Thoracic aorta (tissue), 2 donors: Measurements from ENCODE around the gene CARD8. TPM values are rescaled to one million over a fixed set of nuclear protein-coding genes. Genes with fewer than 3 reads are reported as not detected.

Source experiments
- ATAC-seq: fragments of 150-250 bp; one replicate; pipeline ENCODE4 v1.8.0; 2017; ENCODE audit warnings: low read depth; ENCODE audit not compliant: insufficient number of reproducible peaks, low FRiP score
- DNase-seq: peaks from one replicate; pipeline ENCODE4 v3.0.0-alpha.2; 2020; ENCODE audit warnings: low spot score
- H3K27ac ChIP-seq, 2 donors: fragments of 200-600 bp; sonication (generic); 1 replicate in 1 of 2; 2 replicates in 1 of 2; pipeline ENCODE4 v1.5.1; 2016; ENCODE audit warnings: mild to moderate bottlenecking in 2 of 2, moderate library complexity in 2 of 2
- H3K27me3 ChIP-seq: fragments of 200-600 bp; sonication (generic); replicated peaks from 2 replicates; pipeline ENCODE4 v1.6.0; 2016; ENCODE audit warnings: mild to moderate bottlenecking; ENCODE audit not compliant: insufficient read depth
- H3K36me3 ChIP-seq: fragments of 200-600 bp; sonication (generic); one replicate; pipeline ENCODE4 v1.5.1; 2016
- H3K4me1 ChIP-seq, 2 donors: fragments of 200-600 bp; sonication (generic); 1 replicate in 1 of 2; 2 replicates in 1 of 2; pipeline versions ENCODE4 v1.5.1 to v1.6.0; 2016; ENCODE audit warnings: low read depth in 2 of 2, mild to moderate bottlenecking in 1 of 2; ENCODE audit not compliant: control insufficient read depth in 1 of 2
- H3K4me3 ChIP-seq: fragments of 200-600 bp; sonication (generic); 2 replicates; pipeline ENCODE4 v1.5.1; 2016; ENCODE audit warnings: mild to moderate bottlenecking
- H3K9me3 ChIP-seq: fragments of 200-600 bp; sonication (generic); 2 replicates; pipeline ENCODE4 v1.5.1; 2016
- CTCF ChIP-seq: fragments of 200-600 bp; sonication (generic); IDR thresholded peaks from one replicate; pipeline ENCODE4 v1.5.1; 2019; ENCODE audit warnings: antibody characterized with exemption
- total RNA-seq, 2 donors: library from RNA; depleted of rRNA; stranded (reverse); fragments of >200 nt; gene quantifications; one replicate each; pipeline versions ENCODE4 v1.1.0 to v1.2.3, GENCODE V29; 2016

Gene CARD8
- total RNA-seq, 2 donors from 2014 or later = 40.8 to 50.9 TPM

GRCh38 chr19:48290771-48291488 lies 35.2 kb upstream of the CARD8 start:
- no peaks in the 10 kb centered on the region for H3K36me3 ChIP-seq
- H3K4me1 ChIP-seq = peaks cover 7 to 15% of the 10 kb centered on the region in 2 donors
- no peaks in the 10 kb centered on the region for H3K9me3 ChIP-seq
- DNase-seq (peak; percentile 21), ATAC-seq (peak; percentile 84)
- no peaks in the 10 kb centered on the region for H3K27me3 ChIP-seq
- peak; percentile 98 for TF ChIP-seq CTCF
- peak overlapping the region; percentile 73 for H3K4me3 ChIP-seq
- no peak overlapping the region for H3K27ac ChIP-seq

GRCh38 chr19:48290401-48290770 lies 34.7 kb upstream of the CARD8 start:
- DNase-seq (no peak), ATAC-seq (no peak)
- peak overlapping the region; percentile 73 for H3K4me3 ChIP-seq

GRCh38 chr19:48287748-48288147 lies 32.0 kb upstream of the CARD8 start:
- H3K9me3 ChIP-seq = peaks cover 8% of the 10 kb centered on the region
- no peak for DNase-seq
- H3K36me3 ChIP-seq = no peaks in the 10 kb centered on the region

More at GRCh38 chr19:48290401-48290770, 34.7 kb upstream of the CARD8 start:
- Histone ChIP-seq H3K27ac (no peak overlapping the region), H3K9me3 (no peaks in the 10 kb centered on the region), H3K36me3 (no peaks in the 10 kb centered on the region), H3K27me3 (no peaks in the 10 kb centered on the region), H3K4me1 (peaks cover 7 to 15% of the 10 kb centered on the region in 2 donors)
- TF ChIP-seq CTCF = no peak

GRCh38 chr19:48284896-48285295 lies 29.2 kb upstream of the CARD8 start:
- ATAC-seq (no peak), DNase-seq (no peak)
- no peak overlapping the region for H3K27ac ChIP-seq
- no peaks in the 10 kb centered on the region for H3K4me1 ChIP-seq
- no peaks in the 10 kb centered on the region for H3K36me3 ChIP-seq
- H3K9me3 ChIP-seq = peaks cover 8% of the 10 kb centered on the region
- TF ChIP-seq CTCF = no peak
- H3K4me3 ChIP-seq = no peak overlapping the region
- no peaks in the 10 kb centered on the region for H3K27me3 ChIP-seq

More at GRCh38 chr19:48287748-48288147, 32.0 kb upstream of the CARD8 start:
- Histone ChIP-seq H3K4me1 (peaks cover 7 to 15% of the 10 kb centered on the region in 2 donors), H3K27ac (no peak overlapping the region), H3K27me3 (no peaks in the 10 kb centered on the region), H3K4me3 (no peak overlapping the region)
- no peak for ATAC-seq
- TF ChIP-seq CTCF = no peak

- Histone ChIP-seq H3K4me3 (no peak overlapping the region), H3K9me3 (peaks cover 8% of the 10 kb centered on the region), H3K27ac (no peak overlapping the region), H3K27me3 (no peaks in the 10 kb centered on the region), H3K36me3 (no peaks in the 10 kb centered on the region), H3K4me1 (no peaks in the 10 kb centered on the region)
- DNase-seq (no peak), ATAC-seq (no peak)
- TF ChIP-seq CTCF = no peak
Measured at GRCh38 chr19:48283908-48284307, 28.2 kb upstream of the CARD8 start.
